Karpas-422 (cell line): ENCODE data around the gene NR6A1. TPM values are rescaled to one million over a fixed set of nuclear protein-coding genes. Genes with fewer than 3 reads are reported as not detected.

ENCODE experiments used
- DNase-seq: peaks from one replicate; pipeline ENCODE4 v3.0.0-alpha.2; 2015
- H2AFZ ChIP-seq: fragments of 200-600 bp; sonication (generic); 2 replicates; pipeline ENCODE4 v1.6.1; 2014; ENCODE audit warnings: antibody characterized with exemption, low read length, mixed read lengths
- H3K27ac ChIP-seq: fragments of 200-600 bp; sonication (generic); 2 replicates; pipeline ENCODE4 v1.5.1; 2014; ENCODE audit warnings: mild to moderate bottlenecking, low read length, moderate library complexity
- H3K27me3 ChIP-seq: fragments of 200-600 bp; sonication (generic); 2 replicates; pipeline ENCODE4 v1.6.1; 2014; ENCODE audit warnings: low read length, mixed read lengths
- H3K36me3 ChIP-seq: fragments of 200-600 bp; sonication (generic); 2 replicates; pipeline ENCODE4 v1.6.1; 2014; ENCODE audit warnings: low read length, mixed read lengths; ENCODE audit not compliant: insufficient read depth
- H3K4me1 ChIP-seq: fragments of 200-600 bp; sonication (generic); 2 replicates; pipeline ENCODE4 v1.6.1; 2014; ENCODE audit warnings: mild to moderate bottlenecking, low read length, mixed read lengths
- H3K4me2 ChIP-seq: fragments of 200-600 bp; sonication (generic); 2 replicates; pipeline ENCODE4 v1.6.1; 2014; ENCODE audit warnings: low read length, low read depth, mild to moderate bottlenecking; ENCODE audit not compliant: poor library complexity, severe bottlenecking
- H3K4me3 ChIP-seq: fragments of 200-600 bp; sonication (generic); 2 replicates; pipeline ENCODE4 v1.5.1; 2014; ENCODE audit warnings: mild to moderate bottlenecking, antibody characterized with exemption, low read length, mixed read lengths
- H3K79me2 ChIP-seq: fragments of 200-600 bp; sonication (generic); 2 replicates; pipeline ENCODE4 v1.6.1; 2014; ENCODE audit warnings: mild to moderate bottlenecking, low read length, mixed read lengths
- H3K9ac ChIP-seq: fragments of 200-600 bp; sonication (generic); 2 replicates; pipeline ENCODE4 v1.6.0; 2014; ENCODE audit warnings: low read length
- H3K9me2 ChIP-seq: fragments of 200-600 bp; sonication (generic), shearing (Covaris generic); replicated peaks from 2 replicates; pipeline ENCODE4 v1.6.0; 2014; ENCODE audit warnings: mild to moderate bottlenecking, low read length, moderate library complexity; ENCODE audit not compliant: insufficient read depth
- H3K9me3 ChIP-seq: fragments of 300-700, 200-600 bp; sonication (generic); 2 replicates; pipeline ENCODE4 v1.6.1; 2014; ENCODE audit warnings: low read length, mixed read lengths
- H4K20me1 ChIP-seq: fragments of 200-600 bp; sonication (generic); 2 replicates; pipeline ENCODE4 v1.6.1; 2014; ENCODE audit warnings: mild to moderate bottlenecking, antibody characterized with exemption, low read length, low read depth; ENCODE audit not compliant: insufficient read depth
- total RNA-seq: library from RNA; depleted of rRNA; stranded (reverse); fragments of >200 nt; shearing (Covaris generic); gene quantifications from 2 replicates; pipeline ENCODE4 v1.2.3, GENCODE V29; 2014; ENCODE audit warnings: low replicate concordance

Gene NR6A1
- total RNA-seq, 1 experiment from 2014 or later: 3.1 TPM

- H3K9ac ChIP-seq: no peak overlapping the region
- DNase-seq: no peak
- no peaks in the 10 kb centered on the region for H3K27me3 ChIP-seq
- H3K9me3 ChIP-seq: no peaks in the 10 kb centered on the region
- H3K9me2 ChIP-seq: no peaks in the 10 kb centered on the region
- H3K79me2 ChIP-seq: no peaks in the 10 kb centered on the region
- no peak overlapping the region for H3K4me3 ChIP-seq
- no peaks in the 10 kb centered on the region for H3K36me3 ChIP-seq
- no peak overlapping the region for H2AFZ ChIP-seq
- no peaks in the 10 kb centered on the region for H3K4me1 ChIP-seq
- H3K27ac ChIP-seq: no peak overlapping the region
- no peak overlapping the region for H3K4me2 ChIP-seq
- H4K20me1 ChIP-seq: no peaks in the 10 kb centered on the region
These were observed 240.0 kb downstream of the NR6A1 start for GRCh38 chr9:124531115-124531514.

GRCh38 chr9:124530246-124530645 lies 240.9 kb downstream of the NR6A1 start:
- DNase-seq: no peak
- Histone ChIP-seq H3K9me2 (no peaks in the 10 kb centered on the region), H3K79me2 (no peaks in the 10 kb centered on the region), H3K27me3 (no peaks in the 10 kb centered on the region), H4K20me1 (no peaks in the 10 kb centered on the region), H3K27ac (no peak overlapping the region), H3K9me3 (no peaks in the 10 kb centered on the region), H2AFZ (no peak overlapping the region), H3K4me3 (no peak overlapping the region), H3K36me3 (no peaks in the 10 kb centered on the region), H3K4me2 (no peak overlapping the region), H3K9ac (no peak overlapping the region), H3K4me1 (no peaks in the 10 kb centered on the region)

- no peak overlapping the region for H2AFZ ChIP-seq
- H3K4me2 ChIP-seq: no peak overlapping the region
- H3K9ac ChIP-seq: no peak overlapping the region
- H3K27me3 ChIP-seq: no peaks in the 10 kb centered on the region
- no peaks in the 10 kb centered on the region for H3K9me2 ChIP-seq
- H3K79me2 ChIP-seq: no peaks in the 10 kb centered on the region
- no peaks in the 10 kb centered on the region for H3K9me3 ChIP-seq
- no peaks in the 10 kb centered on the region for H3K4me1 ChIP-seq
- no peak overlapping the region for H3K4me3 ChIP-seq
- DNase-seq: peak; percentile 37
- no peaks in the 10 kb centered on the region for H3K36me3 ChIP-seq
- H4K20me1 ChIP-seq: no peaks in the 10 kb centered on the region
- no peak overlapping the region for H3K27ac ChIP-seq
These were observed 243.3 kb downstream of the NR6A1 start for GRCh38 chr9:124527781-124528180.

- no peaks in the 10 kb centered on the region for H3K79me2 ChIP-seq
- H3K9ac ChIP-seq: no peak overlapping the region
- H3K9me2 ChIP-seq: no peaks in the 10 kb centered on the region
These were observed 244.9 kb downstream of the NR6A1 start for GRCh38 chr9:124526174-124526573.

GRCh38 chr9:124522121-124523098 lies 248.7 kb downstream of the NR6A1 start:
- DNase-seq: no peak
- no peaks in the 10 kb centered on the region for H4K20me1 ChIP-seq
- no peaks in the 10 kb centered on the region for H3K36me3 ChIP-seq
- no peak overlapping the region for H3K4me3 ChIP-seq
- no peaks in the 10 kb centered on the region for H3K9me2 ChIP-seq
- no peak overlapping the region for H3K4me2 ChIP-seq
- no peak overlapping the region for H2AFZ ChIP-seq
- no peak overlapping the region for H3K27ac ChIP-seq
- H3K4me1 ChIP-seq: no peaks in the 10 kb centered on the region
- no peaks in the 10 kb centered on the region for H3K27me3 ChIP-seq
- no peaks in the 10 kb centered on the region for H3K9me3 ChIP-seq
- no peaks in the 10 kb centered on the region for H3K79me2 ChIP-seq
- no peak overlapping the region for H3K9ac ChIP-seq

More at GRCh38 chr9:124526174-124526573, 244.9 kb downstream of the NR6A1 start:
- Histone ChIP-seq H3K4me1 (no peaks in the 10 kb centered on the region), H3K36me3 (no peaks in the 10 kb centered on the region), H3K9me3 (no peaks in the 10 kb centered on the region), H3K4me2 (no peak overlapping the region), H3K27me3 (no peaks in the 10 kb centered on the region), H3K27ac (no peak overlapping the region), H3K4me3 (no peak overlapping the region), H4K20me1 (no peaks in the 10 kb centered on the region), H2AFZ (no peak overlapping the region)
- DNase-seq: no peak

- Histone ChIP-seq H3K36me3 (no peaks in the 10 kb centered on the region), H3K4me1 (no peaks in the 10 kb centered on the region), H3K9me2 (no peaks in the 10 kb centered on the region), H3K4me3 (no peak overlapping the region), H3K27me3 (no peaks in the 10 kb centered on the region), H2AFZ (no peak overlapping the region), H4K20me1 (no peaks in the 10 kb centered on the region), H3K9ac (no peak overlapping the region), H3K4me2 (no peak overlapping the region), H3K9me3 (no peaks in the 10 kb centered on the region), H3K27ac (no peak overlapping the region), H3K79me2 (no peaks in the 10 kb centered on the region)
- DNase-seq: no peak
These were observed 250.0 kb downstream of the NR6A1 start for GRCh38 chr9:124521142-124521541.

GRCh38 chr9:124520206-124520596 lies 250.9 kb downstream of the NR6A1 start:
- no peak overlapping the region for H3K4me3 ChIP-seq
- H3K4me2 ChIP-seq: no peak overlapping the region

GRCh38 chr9:124518116-124518515 lies 253.0 kb downstream of the NR6A1 start:
- H2AFZ ChIP-seq: no peak overlapping the region
- no peaks in the 10 kb centered on the region for H3K36me3 ChIP-seq
- H3K4me3 ChIP-seq: no peak overlapping the region
- no peaks in the 10 kb centered on the region for H3K79me2 ChIP-seq
- H3K9me3 ChIP-seq: no peaks in the 10 kb centered on the region
- no peak overlapping the region for H3K4me2 ChIP-seq
- H3K9ac ChIP-seq: no peak overlapping the region
- no peak overlapping the region for H3K27ac ChIP-seq
- DNase-seq: no peak
- H3K4me1 ChIP-seq: no peaks in the 10 kb centered on the region
- H4K20me1 ChIP-seq: no peaks in the 10 kb centered on the region
- H3K27me3 ChIP-seq: no peaks in the 10 kb centered on the region
- H3K9me2 ChIP-seq: no peaks in the 10 kb centered on the region

More at GRCh38 chr9:124520206-124520596, 250.9 kb downstream of the NR6A1 start:
- Histone ChIP-seq H3K27me3 (no peaks in the 10 kb centered on the region), H3K9ac (no peak overlapping the region), H3K9me3 (no peaks in the 10 kb centered on the region), H3K27ac (no peak overlapping the region), H3K9me2 (no peaks in the 10 kb centered on the region), H3K36me3 (no peaks in the 10 kb centered on the region), H3K79me2 (no peaks in the 10 kb centered on the region), H4K20me1 (no peaks in the 10 kb centered on the region), H3K4me1 (no peaks in the 10 kb centered on the region), H2AFZ (no peak overlapping the region)
- no peak for DNase-seq
